Neural progenitor cell (in vitro differentiated cells): ENCODE measurements around the gene RPS15A. TPM values are rescaled to one million over a fixed set of nuclear protein-coding genes. Genes with fewer than 3 reads are reported as not detected.

Source experiments
- DNase-seq: peaks from one replicate; pipeline ENCODE4 v3.0.0-alpha.2; 2016; ENCODE audit warnings: low spot score
- H2AFZ ChIP-seq: fragments of 200-600 bp; sonication (generic); replicated peaks from 2 replicates; pipeline ENCODE4 v1.6.1; 2016; ENCODE audit warnings: antibody characterized with exemption
- H3F3A ChIP-seq: fragments of 200-600 bp; sonication (generic); 2 replicates; pipeline ENCODE4 v1.6.1; 2016; ENCODE audit warnings: antibody characterized with exemption, low read depth
- H3K27ac ChIP-seq: fragments of 200-600 bp; sonication (generic); 2 replicates; pipeline ENCODE4 v1.5.1; 2016; ENCODE audit warnings: mild to moderate bottlenecking
- H3K27me3 ChIP-seq: fragments of 200-600 bp; sonication (generic); 2 replicates; pipeline ENCODE4 v1.6.1; 2016; ENCODE audit warnings: mild to moderate bottlenecking, moderate library complexity
- H3K36me3 ChIP-seq: fragments of 200-600 bp; sonication (generic); 2 replicates; pipeline ENCODE4 v1.5.1; 2016
- H3K4me1 ChIP-seq: fragments of 200-600 bp; sonication (generic); 2 replicates; pipeline ENCODE4 v1.6.1; 2016; ENCODE audit warnings: mixed run types
- H3K4me2 ChIP-seq: fragments of 200-600 bp; sonication (generic); 2 replicates; pipeline ENCODE4 v1.6.1; 2016
- H3K4me3 ChIP-seq: fragments of 200-600 bp; sonication (generic); 2 replicates; pipeline ENCODE4 v1.5.1; 2016
- H3K79me2 ChIP-seq: fragments of 200-600 bp; sonication (generic); 2 replicates; pipeline ENCODE4 v1.6.1; 2016; ENCODE audit warnings: low read depth
- H3K9ac ChIP-seq: fragments of 200-600 bp; sonication (generic); 2 replicates; pipeline ENCODE4 v1.6.1; 2016
- H3K9me3 ChIP-seq: fragments of 200-600 bp; sonication (generic); 2 replicates; pipeline ENCODE4 v1.5.1; 2016; ENCODE audit warnings: low read depth
- H4K20me1 ChIP-seq: fragments of 200-600 bp; sonication (generic); 2 replicates; pipeline ENCODE4 v1.6.1; 2016; ENCODE audit warnings: low read depth
- H3K27ac Mint-ChIP-seq: 3 replicates; pipeline ENCODE4 v1.8.0; 2021; ENCODE audit warnings: mixed read lengths
- H3K27me3 Mint-ChIP-seq: 2 replicates; pipeline ENCODE4 v1.8.0; 2022; ENCODE audit warnings: low read depth, mild to moderate bottlenecking, inconsistent platforms, moderate library complexity, mixed read lengths; ENCODE audit not compliant: insufficient read depth
- H3K36me3 Mint-ChIP-seq: 3 replicates; pipeline ENCODE4 v1.8.0; 2021; ENCODE audit warnings: mixed read lengths
- H3K4me1 Mint-ChIP-seq: 3 replicates; pipeline ENCODE4 v1.8.0; 2021; ENCODE audit warnings: mixed read lengths
- H3K4me3 Mint-ChIP-seq: 3 replicates; pipeline ENCODE4 v1.8.0; 2021; ENCODE audit warnings: mild to moderate bottlenecking, moderate library complexity, mixed read lengths
- H3K9me3 Mint-ChIP-seq: 3 replicates; pipeline ENCODE4 v1.8.0; 2020; ENCODE audit warnings: mixed read lengths
- EZH2 ChIP-seq: fragments of 200-600 bp; sonication (generic); IDR thresholded peaks from 2 replicates; pipeline ENCODE4 v1.6.1; 2017; ENCODE audit warnings: antibody characterized with exemption, mild to moderate bottlenecking, moderate library complexity
- EZH2phosphoT487 ChIP-seq: fragments of 200-600 bp; sonication (generic); IDR thresholded peaks from 2 replicates; pipeline ENCODE4 v1.6.1; 2017; ENCODE audit warnings: antibody characterized with exemption
- total RNA-seq: library from RNA; depleted of rRNA; stranded (reverse); fragments of >200 nt; gene quantifications from 2 replicates; pipeline ENCODE4 v1.2.3, GENCODE V29; 2015; ENCODE audit warnings: low replicate concordance
- TF ChIP-seq, protein P1 (sequence below): fragments of 200-600 bp; sonication (generic); IDR thresholded peaks from 2 replicates; pipeline ENCODE4 v1.5.1; 2017; ENCODE audit warnings: antibody characterized with exemption, mild to moderate bottlenecking

The RPS15A gene
- total RNA-seq, 1 donor from 2014 or later = 4,863 TPM

DNA sequence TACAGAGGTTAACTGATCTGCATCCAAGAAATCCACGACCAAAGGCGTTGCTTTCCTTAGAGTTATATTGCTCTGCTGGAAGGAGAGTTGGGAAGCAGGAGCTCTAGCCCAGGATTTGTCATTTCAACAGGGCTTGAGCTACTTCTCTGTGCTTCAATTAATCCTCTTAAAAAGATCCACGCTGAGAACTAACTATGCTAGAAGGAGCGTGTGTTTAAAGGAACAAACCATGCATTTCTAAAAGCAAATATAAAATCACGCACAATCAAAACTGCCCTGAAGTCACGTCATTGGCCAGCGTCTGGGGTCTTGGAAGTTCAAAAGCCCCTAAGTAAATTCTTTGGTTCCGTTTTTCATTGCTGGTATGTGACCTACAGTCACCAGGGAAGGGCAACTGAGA is 10.2 kb upstream of the RPS15A start:
- Histone ChIP-seq H3K79me2 (peaks cover 84% of the 10 kb centered on the region), H3K4me2 (peak overlapping the region; percentile 92), H3K27ac (no peak overlapping the region), H3K9ac (peak overlapping the region; percentile 77), H3K36me3 (peaks cover 25% of the 10 kb centered on the region), H3K4me3 (peak overlapping the region; percentile 78), H3K27me3 (no peaks in the 10 kb centered on the region), H4K20me1 (peaks cover 59% of the 10 kb centered on the region), H3K4me1 (peaks cover 45% of the 10 kb centered on the region), H3K9me3 (no peaks in the 10 kb centered on the region), H2AFZ (no peak overlapping the region), H3F3A (peaks cover 46% of the 10 kb centered on the region)
- Mint-ChIP-seq H3K27me3 (peaks cover 6% of the 10 kb centered on the region), H3K36me3 (peaks cover 14% of the 10 kb centered on the region), H3K9me3 (no peaks in the 10 kb centered on the region), H3K4me3 (peak overlapping the region; percentile 98), H3K4me1 (peaks cover 55% of the 10 kb centered on the region), H3K27ac (peak overlapping the region; percentile 91)
- DNase-seq = peak; percentile 33
- TF ChIP-seq EZH2 = no peak
- TF ChIP-seq EZH2phosphoT487 = no peak
- TF ChIP-seq, protein P1, sequence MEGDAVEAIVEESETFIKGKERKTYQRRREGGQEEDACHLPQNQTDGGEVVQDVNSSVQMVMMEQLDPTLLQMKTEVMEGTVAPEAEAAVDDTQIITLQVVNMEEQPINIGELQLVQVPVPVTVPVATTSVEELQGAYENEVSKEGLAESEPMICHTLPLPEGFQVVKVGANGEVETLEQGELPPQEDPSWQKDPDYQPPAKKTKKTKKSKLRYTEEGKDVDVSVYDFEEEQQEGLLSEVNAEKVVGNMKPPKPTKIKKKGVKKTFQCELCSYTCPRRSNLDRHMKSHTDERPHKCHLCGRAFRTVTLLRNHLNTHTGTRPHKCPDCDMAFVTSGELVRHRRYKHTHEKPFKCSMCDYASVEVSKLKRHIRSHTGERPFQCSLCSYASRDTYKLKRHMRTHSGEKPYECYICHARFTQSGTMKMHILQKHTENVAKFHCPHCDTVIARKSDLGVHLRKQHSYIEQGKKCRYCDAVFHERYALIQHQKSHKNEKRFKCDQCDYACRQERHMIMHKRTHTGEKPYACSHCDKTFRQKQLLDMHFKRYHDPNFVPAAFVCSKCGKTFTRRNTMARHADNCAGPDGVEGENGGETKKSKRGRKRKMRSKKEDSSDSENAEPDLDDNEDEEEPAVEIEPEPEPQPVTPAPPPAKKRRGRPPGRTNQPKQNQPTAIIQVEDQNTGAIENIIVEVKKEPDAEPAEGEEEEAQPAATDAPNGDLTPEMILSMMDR = no peak

DNA sequence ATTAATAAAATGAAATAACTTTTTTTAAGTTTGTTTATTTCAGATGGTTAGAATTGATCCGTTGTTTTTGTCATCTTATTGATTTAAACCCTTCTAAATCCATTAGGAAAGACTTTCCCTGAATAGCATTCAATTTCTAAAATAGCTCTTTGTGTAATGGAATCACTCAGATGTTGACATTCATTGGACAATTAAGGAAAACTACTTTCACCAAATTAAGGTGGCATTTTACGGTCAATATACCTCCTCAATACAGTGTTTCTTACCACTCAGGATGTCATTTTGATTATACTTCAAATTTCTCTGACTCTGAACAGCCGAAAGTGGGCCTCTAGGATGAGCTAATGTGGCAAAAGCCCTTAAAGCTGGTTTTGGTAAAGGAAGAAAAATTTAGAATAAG is 9.4 kb upstream of the RPS15A start:
- H3K4me1 Mint-ChIP-seq = peaks cover 48% of the 10 kb centered on the region
- DNase-seq = no peak
- peaks cover 6% of the 10 kb centered on the region for H3K27me3 Mint-ChIP-seq
- H3K4me3 Mint-ChIP-seq = peak overlapping the region; percentile 98
- H3K27me3 ChIP-seq = no peaks in the 10 kb centered on the region
- H3K36me3 ChIP-seq = peaks cover 33% of the 10 kb centered on the region
- peaks cover 14% of the 10 kb centered on the region for H3K36me3 Mint-ChIP-seq
- H3K4me2 ChIP-seq = peak overlapping the region; percentile 92
- H3K27ac ChIP-seq = no peak overlapping the region
- peaks cover 60% of the 10 kb centered on the region for H4K20me1 ChIP-seq
- no peaks in the 10 kb centered on the region for H3K9me3 Mint-ChIP-seq
- H3K9me3 ChIP-seq = no peaks in the 10 kb centered on the region
- H2AFZ ChIP-seq = no peak overlapping the region
- H3K4me1 ChIP-seq = peaks cover 37% of the 10 kb centered on the region
- peaks cover 87% of the 10 kb centered on the region for H3K79me2 ChIP-seq
- H3K27ac Mint-ChIP-seq = peak overlapping the region; percentile 67
- H3K4me3 ChIP-seq = peak overlapping the region; percentile 78
- TF ChIP-seq EZH2 (no peak), EZH2phosphoT487 (no peak)
- TF ChIP-seq, protein P1 = no peak
- peak overlapping the region; percentile 77 for H3K9ac ChIP-seq
- H3F3A ChIP-seq = peaks cover 48% of the 10 kb centered on the region

DNA sequence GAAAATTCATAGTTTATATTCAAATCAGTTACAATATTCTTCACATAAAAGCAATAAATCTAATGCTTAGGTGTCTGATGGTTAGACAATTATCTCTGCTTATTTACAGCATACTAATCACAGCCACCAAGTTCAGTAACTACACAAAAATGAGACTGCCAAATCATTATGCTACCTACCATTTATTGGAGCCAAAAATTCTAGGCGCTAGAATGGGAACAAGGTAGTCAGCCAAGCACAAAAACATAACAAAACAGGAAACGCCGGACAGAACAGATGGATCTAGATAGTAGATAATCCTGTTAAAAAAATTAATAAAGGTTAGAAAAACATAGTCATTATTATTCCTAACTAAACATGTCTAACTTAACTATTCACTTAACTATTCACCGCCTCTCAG is 7.6 kb upstream of the RPS15A start:
- peaks cover 51% of the 10 kb centered on the region for H3F3A ChIP-seq
- Mint-ChIP-seq H3K4me1 (peaks cover 34% of the 10 kb centered on the region), H3K4me3 (no peak overlapping the region), H3K36me3 (peaks cover 22% of the 10 kb centered on the region), H3K27me3 (peaks cover 6% of the 10 kb centered on the region), H3K9me3 (no peaks in the 10 kb centered on the region), H3K27ac (no peak overlapping the region)
- H3K4me1 ChIP-seq = peaks cover 25% of the 10 kb centered on the region
- DNase-seq = no peak
- no peak overlapping the region for H3K9ac ChIP-seq
- H3K9me3 ChIP-seq = no peaks in the 10 kb centered on the region
- no peak overlapping the region for H2AFZ ChIP-seq
- peaks cover 60% of the 10 kb centered on the region for H4K20me1 ChIP-seq
- H3K27me3 ChIP-seq = no peaks in the 10 kb centered on the region
- H3K4me3 ChIP-seq = peak overlapping the region; percentile 78
- H3K79me2 ChIP-seq = peaks cover 83% of the 10 kb centered on the region
- no peak overlapping the region for H3K27ac ChIP-seq
- TF ChIP-seq, protein P1 = no peak
- no peak for TF ChIP-seq EZH2
- TF ChIP-seq EZH2phosphoT487 = no peak
- H3K36me3 ChIP-seq = peaks cover 37% of the 10 kb centered on the region
- H3K4me2 ChIP-seq = peak overlapping the region; percentile 92
